ENCODE measurements around the gene ARHGAP26. TPM values are rescaled to one million over a fixed set of nuclear protein-coding genes. Genes with fewer than 3 reads are reported as not detected.

Gene ARHGAP26
- total and polyA plus RNA-seq, 9 donors, result 1.9 to 47.1 (median 12.0) TPM

GRCh38 chr5:142955628-142956027 is 185.5 kb downstream of the ARHGAP26 start:
- Histone ChIP-seq H3K27ac (no peak overlapping the region), H3K4me1 (ENCODE audit: insufficient read depth) (peaks cover 2% of the 10 kb centered on the region), H3K36me3 (no peaks in the 10 kb centered on the region), H3K27me3 (no peaks in the 10 kb centered on the region), H3K9me3 (no peaks in the 10 kb centered on the region), H3K4me3 (no peak overlapping the region)
- 58 to 69% (median 63%) methylated on average over 1 of the region's 1 CpG for WGBS, 3 donors
- TF ChIP-seq EP300 (IDR thresholded peaks at IDR 0.05), result no peak
- no peak for TF ChIP-seq POLR2A (IDR thresholded peaks at IDR 0.05)
- TF ChIP-seq, protein P1, sequence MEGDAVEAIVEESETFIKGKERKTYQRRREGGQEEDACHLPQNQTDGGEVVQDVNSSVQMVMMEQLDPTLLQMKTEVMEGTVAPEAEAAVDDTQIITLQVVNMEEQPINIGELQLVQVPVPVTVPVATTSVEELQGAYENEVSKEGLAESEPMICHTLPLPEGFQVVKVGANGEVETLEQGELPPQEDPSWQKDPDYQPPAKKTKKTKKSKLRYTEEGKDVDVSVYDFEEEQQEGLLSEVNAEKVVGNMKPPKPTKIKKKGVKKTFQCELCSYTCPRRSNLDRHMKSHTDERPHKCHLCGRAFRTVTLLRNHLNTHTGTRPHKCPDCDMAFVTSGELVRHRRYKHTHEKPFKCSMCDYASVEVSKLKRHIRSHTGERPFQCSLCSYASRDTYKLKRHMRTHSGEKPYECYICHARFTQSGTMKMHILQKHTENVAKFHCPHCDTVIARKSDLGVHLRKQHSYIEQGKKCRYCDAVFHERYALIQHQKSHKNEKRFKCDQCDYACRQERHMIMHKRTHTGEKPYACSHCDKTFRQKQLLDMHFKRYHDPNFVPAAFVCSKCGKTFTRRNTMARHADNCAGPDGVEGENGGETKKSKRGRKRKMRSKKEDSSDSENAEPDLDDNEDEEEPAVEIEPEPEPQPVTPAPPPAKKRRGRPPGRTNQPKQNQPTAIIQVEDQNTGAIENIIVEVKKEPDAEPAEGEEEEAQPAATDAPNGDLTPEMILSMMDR (IDR thresholded peaks at IDR 0.05), result no peak
- no peak for DNase-seq
- intact Hi-C loops (cut with DNase I), result no loop called here

DNA sequence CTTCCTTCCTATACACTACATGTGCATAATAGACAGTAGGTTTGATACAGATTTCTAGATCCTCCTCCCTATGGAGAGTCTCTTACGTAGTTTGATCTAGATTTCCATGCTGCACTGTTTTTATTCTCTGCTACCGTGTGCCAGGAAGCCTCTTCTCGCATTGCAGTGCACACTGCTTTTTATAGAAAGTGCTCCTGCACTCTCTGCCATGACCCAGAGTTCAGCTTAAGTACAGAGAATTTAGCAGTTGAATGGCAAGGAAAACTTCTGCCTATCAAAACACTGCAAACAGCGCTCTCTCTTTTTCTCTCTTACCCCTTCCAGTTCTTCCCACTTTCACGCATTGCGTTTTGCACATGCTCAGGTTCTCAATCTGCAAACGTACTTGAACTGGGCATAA is 187.4 kb downstream of the ARHGAP26 start:
- no peak for DNase-seq
- 64 to 74% (median 69%) methylated on average over 7 of the region's 7 CpGs for WGBS, 3 donors
- intact Hi-C loops (cut with DNase I), result no loop called here
- no peaks in the 10 kb centered on the region for H3K36me3 ChIP-seq
- no peaks in the 10 kb centered on the region for H3K27me3 ChIP-seq
- TF ChIP-seq POLR2A (IDR thresholded peaks at IDR 0.05) (no peak), EP300 (IDR thresholded peaks at IDR 0.05) (no peak)
- TF ChIP-seq, protein P1 (IDR thresholded peaks at IDR 0.05), result no peak
- H3K27ac ChIP-seq, result no peak overlapping the region
- no peak overlapping the region for H3K4me3 ChIP-seq
- no peaks in the 10 kb centered on the region for H3K9me3 ChIP-seq
- H3K4me1 ChIP-seq (ENCODE audit: insufficient read depth), result peaks cover 2% of the 10 kb centered on the region

GRCh38 chr5:142958944-142959682 is 188.9 kb downstream of the ARHGAP26 start:
- intact Hi-C loops (cut with DNase I), result no loop called here
- H3K4me1 ChIP-seq (ENCODE audit: insufficient read depth), result peaks cover 2% of the 10 kb centered on the region

GRCh38 chr5:142959683-142960657 is 189.8 kb downstream of the ARHGAP26 start:
- no peak for TF ChIP-seq POLR2A (IDR thresholded peaks at IDR 0.05)
- no peak for TF ChIP-seq EP300 (IDR thresholded peaks at IDR 0.05)
- TF ChIP-seq, protein P1 (IDR thresholded peaks at IDR 0.05), result no peak
- H3K36me3 ChIP-seq, result no peaks in the 10 kb centered on the region
- no peaks in the 10 kb centered on the region for H3K9me3 ChIP-seq
- DNase-seq, result no peak
- WGBS, 3 donors, result 96 to 97% (median 97%) methylated on average over 4 of the region's 4 CpGs
- intact Hi-C loops (cut with DNase I), result no loop called here
- no peak overlapping the region for H3K4me3 ChIP-seq
- peaks cover under 1% of the 10 kb centered on the region for H3K4me1 ChIP-seq (ENCODE audit: insufficient read depth)
- H3K27me3 ChIP-seq, result no peaks in the 10 kb centered on the region
- no peak overlapping the region for H3K27ac ChIP-seq

More at GRCh38 chr5:142958944-142959682, 188.9 kb downstream of the ARHGAP26 start:
- Histone ChIP-seq H3K4me3 (no peak overlapping the region), H3K9me3 (no peaks in the 10 kb centered on the region), H3K27ac (no peak overlapping the region), H3K27me3 (no peaks in the 10 kb centered on the region), H3K36me3 (no peaks in the 10 kb centered on the region)
- DNase-seq, result no peak
- 94 to 100% (median 100%) methylated on average over 1 of the region's 1 CpG for WGBS, 3 donors
- TF ChIP-seq POLR2A (IDR thresholded peaks at IDR 0.05), result no peak
- TF ChIP-seq, protein P1 (IDR thresholded peaks at IDR 0.05), result no peak
- no peak for TF ChIP-seq EP300 (IDR thresholded peaks at IDR 0.05)
